ENCODE results near the gene GMPR. TPM values are rescaled to one million over a fixed set of nuclear protein-coding genes. Genes with fewer than 3 reads are reported as not detected.
A peak's percentile ranks its signal among the peaks of the same experiment; 100 is the strongest.
"Not testable (repeated sequence)": the region's sequence is repeated elsewhere in the genome, so short reads cannot be mapped to it uniquely, and the experiment has no call there.

The GMPR gene
- total and polyA plus RNA-seq, 8 donors, result 9.8 to 46.3 (median 26.9) TPM

GRCh38 chr6:16254535-16254934, 16.1 kb downstream of the GMPR start:
- no peak for DNase-seq
- Histone ChIP-seq H3K4me3 (no peak overlapping the region), H3K27ac (no peak overlapping the region), H3K9me3 (no peaks in the 10 kb centered on the region), H3K36me3 (peaks cover 0 to 61% (median 39%) of the 10 kb centered on the region in 4 donors), H3K27me3 (no peaks in the 10 kb centered on the region), H3K4me1 (no peaks in the 10 kb centered on the region)
- WGBS, 5 donors, result 94 to 98% (median 94%) methylated on average over 9 of the region's 9 CpGs
- TF ChIP-seq POLR2A (IDR thresholded peaks at IDR 0.05), result no peak
- TF ChIP-seq EP300 (IDR thresholded peaks at IDR 0.05), result no peak
- TF ChIP-seq CTCF (IDR thresholded peaks at IDR 0.05), result no peak
- no peak for TF ChIP-seq POLR2AphosphoS5 (IDR thresholded peaks at IDR 0.05)
- intact Hi-C loops (cut with DNase I; ENCODE audit: low total_unique reads), result no loop called here

GRCh38 chr6:16256781-16257180, 18.4 kb downstream of the GMPR start:
- 83 to 97% (median 94%) methylated on average over 2 of the region's 2 CpGs for WGBS, 5 donors
- DNase-seq, result no peak
- peaks cover 0 to 40% (median 23%) of the 10 kb centered on the region in 4 donors for H3K36me3 ChIP-seq
- intact Hi-C loops (cut with DNase I; ENCODE audit: low total_unique reads), result no loop called here
- no peak overlapping the region for H3K27ac ChIP-seq
- H3K4me1 ChIP-seq, result no peaks in the 10 kb centered on the region
- H3K9me3 ChIP-seq, result no peaks in the 10 kb centered on the region
- H3K27me3 ChIP-seq, result no peaks in the 10 kb centered on the region
- no peak overlapping the region for H3K4me3 ChIP-seq
- TF ChIP-seq EP300 (IDR thresholded peaks at IDR 0.05), result no peak
- TF ChIP-seq POLR2AphosphoS5 (IDR thresholded peaks at IDR 0.05), result no peak
- TF ChIP-seq POLR2A (IDR thresholded peaks at IDR 0.05), result no peak
- TF ChIP-seq CTCF (IDR thresholded peaks at IDR 0.05), result no peak

- no peak for TF ChIP-seq POLR2AphosphoS5 (IDR thresholded peaks at IDR 0.05)
- TF ChIP-seq POLR2A (IDR thresholded peaks at IDR 0.05), result no peak
- no peak for TF ChIP-seq EP300 (IDR thresholded peaks at IDR 0.05)
Measured at GRCh38 chr6:16257999-16258708, 19.8 kb downstream of the GMPR start.

DNA sequence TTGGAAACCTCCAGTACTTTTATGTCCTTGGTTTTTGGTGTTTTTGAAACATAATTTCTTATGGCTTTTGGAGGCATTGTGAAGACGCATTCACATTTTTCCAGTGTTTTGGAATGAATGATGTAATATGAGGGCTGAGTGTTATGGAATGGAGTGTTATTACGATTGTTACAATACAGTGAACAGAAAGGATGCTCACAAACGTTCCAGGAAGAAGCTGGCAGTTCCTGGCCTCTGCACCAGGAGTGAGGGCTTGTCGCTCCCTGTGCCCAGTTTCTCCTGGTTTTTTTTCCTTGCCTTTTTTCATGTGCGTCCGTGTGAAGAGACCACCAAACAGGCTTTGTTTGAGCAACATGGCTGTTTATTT, 20.3 kb downstream of the GMPR start:
- H3K9me3 ChIP-seq, result no peaks in the 10 kb centered on the region
- WGBS, 5 donors, result 79 to 92% (median 89%) methylated on average over 6 of the region's 6 CpGs
- H3K4me3 ChIP-seq, result no peak overlapping the region
- no peak overlapping the region for H3K27ac ChIP-seq
- H3K27me3 ChIP-seq, result no peaks in the 10 kb centered on the region
- intact Hi-C loops (cut with DNase I; ENCODE audit: low total_unique reads), result no loop called here
- no peaks in the 10 kb centered on the region for H3K4me1 ChIP-seq
- peaks cover 0 to 33% (median 17%) of the 10 kb centered on the region in 4 donors for H3K36me3 ChIP-seq
- no peak for DNase-seq
- no peak for TF ChIP-seq CTCF (IDR thresholded peaks at IDR 0.05)
- no peak for TF ChIP-seq EP300 (IDR thresholded peaks at IDR 0.05)
- no peak for TF ChIP-seq POLR2AphosphoS5 (IDR thresholded peaks at IDR 0.05)
- no peak for TF ChIP-seq POLR2A (IDR thresholded peaks at IDR 0.05)

More at GRCh38 chr6:16257999-16258708, 19.8 kb downstream of the GMPR start:
- peak in 1 of 2 donors; percentile 52 for DNase-seq
- WGBS, 5 donors, result 70 to 79% (median 75%) methylated on average over 7 of the region's 7 CpGs
- H3K27ac ChIP-seq, result no peak overlapping the region
- no peaks in the 10 kb centered on the region for H3K9me3 ChIP-seq
- H3K36me3 ChIP-seq, result peaks cover 0 to 33% (median 17%) of the 10 kb centered on the region in 4 donors
- no peak overlapping the region for H3K4me3 ChIP-seq
- no peaks in the 10 kb centered on the region for H3K27me3 ChIP-seq
- H3K4me1 ChIP-seq, result no peaks in the 10 kb centered on the region
- intact Hi-C loops (cut with DNase I; ENCODE audit: low total_unique reads), result no loop called here

- H3K27ac ChIP-seq; H3K4me3 ChIP-seq; DNase-seq; H3K4me1 ChIP-seq; H3K9me3 ChIP-seq; intact Hi-C loops (cut with DNase I; ENCODE audit: low total_unique reads); H3K27me3 ChIP-seq: not testable (repeated sequence)
- peaks cover 0 to 24% (median 16%) of the 10 kb centered on the region in 4 donors for H3K36me3 ChIP-seq
- WGBS, 5 donors, result 89 to 93% (median 91%) methylated on average over 2 of the region's 3 CpGs
Measured at GRCh38 chr6:16259604-16260003, 21.2 kb downstream of the GMPR start.

DNA sequence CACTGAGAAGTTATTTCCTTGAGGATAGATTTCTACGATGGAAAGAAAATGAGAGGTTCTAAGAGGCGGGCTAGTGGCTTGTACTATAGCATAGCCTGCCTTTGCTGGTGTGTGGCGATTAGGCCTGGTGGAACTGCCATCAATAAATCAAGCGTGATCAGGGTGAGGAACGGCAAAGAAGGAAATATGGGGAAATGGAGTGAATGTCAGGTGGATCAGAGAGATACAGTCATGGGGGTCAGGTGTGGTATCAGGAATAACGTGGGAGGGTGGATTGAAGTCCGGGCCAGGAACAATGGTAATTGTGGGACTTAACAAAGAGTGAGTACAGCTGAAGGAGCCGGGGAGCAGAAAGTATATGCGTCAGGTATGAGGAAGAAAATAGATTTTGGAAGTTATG, 22.2 kb downstream of the GMPR start:
- DNase-seq; H3K4me3 ChIP-seq; intact Hi-C loops (cut with DNase I; ENCODE audit: low total_unique reads); H3K4me1 ChIP-seq; H3K27ac ChIP-seq; H3K9me3 ChIP-seq; H3K27me3 ChIP-seq: not testable (repeated sequence)
- WGBS, 5 donors, result 77 to 84% (median 80%) methylated on average over 6 to 9 of the region's 9 CpGs
- H3K36me3 ChIP-seq, result peaks cover 0 to 20% (median 9%) of the 10 kb centered on the region in 4 donors

DNA sequence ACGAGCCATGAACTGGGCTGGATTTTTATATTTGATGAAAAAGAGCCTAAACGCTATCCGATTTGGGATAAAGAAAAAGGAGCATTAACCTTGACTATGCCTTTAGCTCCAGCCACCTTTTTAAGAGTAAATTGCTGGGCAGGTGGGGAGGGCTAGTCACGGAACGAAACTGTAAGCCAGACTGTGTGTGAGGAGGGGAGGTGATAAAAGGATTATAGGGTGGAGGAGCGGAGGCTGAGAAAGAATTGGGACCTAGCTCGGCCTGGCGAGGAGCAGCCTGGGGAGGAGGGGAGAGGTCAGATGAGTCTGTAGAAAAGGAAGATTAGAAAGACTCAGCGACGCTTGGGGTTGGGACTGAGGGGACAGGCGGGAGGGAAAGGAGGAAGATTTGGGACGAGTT, 24.4 kb downstream of the GMPR start:
- H3K4me3 ChIP-seq; H3K27me3 ChIP-seq; H3K27ac ChIP-seq; DNase-seq; H3K9me3 ChIP-seq; H3K4me1 ChIP-seq; intact Hi-C loops (cut with DNase I; ENCODE audit: low total_unique reads): not testable (repeated sequence)
- 86 to 95% (median 88%) methylated on average over 10 to 12 of the region's 12 CpGs for WGBS, 5 donors
- H3K36me3 ChIP-seq, result peaks cover 0 to 31% (median 3%) of the 10 kb centered on the region in 4 donors

DNA sequence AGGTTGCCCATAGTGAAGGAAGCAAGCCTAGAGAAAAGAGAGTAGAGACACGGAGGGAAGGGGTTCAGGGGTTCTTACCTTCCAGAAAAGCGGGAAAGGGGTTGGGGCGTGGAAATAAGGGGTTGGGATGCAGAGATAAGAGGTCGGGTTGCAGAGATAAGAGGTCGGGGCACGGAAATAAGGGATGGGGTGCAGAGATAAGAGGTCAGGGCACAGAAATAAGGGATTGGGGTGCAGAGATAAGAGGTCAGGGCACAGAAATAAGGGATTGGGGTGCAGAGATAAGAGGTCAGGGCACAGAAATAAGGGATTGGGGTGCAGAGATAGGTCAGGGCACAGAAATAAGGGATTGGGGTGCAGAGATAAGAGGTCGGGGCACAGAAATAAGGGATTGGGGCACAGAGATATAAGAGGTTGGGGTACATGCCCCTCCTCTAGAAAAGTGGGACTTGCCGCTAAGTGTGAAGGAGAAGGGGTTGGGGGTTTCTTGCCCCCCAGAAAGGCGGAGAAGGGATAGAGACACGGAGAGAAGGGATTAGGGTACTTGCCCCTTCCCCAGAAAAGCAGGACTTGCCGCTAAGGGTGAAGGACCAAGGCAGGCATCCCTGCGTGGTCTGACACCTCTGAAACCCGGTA, 25.2 kb downstream of the GMPR start:
- WGBS, 5 donors, result 59 to 75% (median 72%) methylated on average over 11 to 13 of the region's 13 CpGs
- intact Hi-C loops (cut with DNase I; ENCODE audit: low total_unique reads), result not testable (repeated sequence)

More for the DNA sequence above, 25.2 kb downstream of the GMPR start:
- H3K4me1 ChIP-seq, H3K9me3 ChIP-seq, DNase-seq, H3K27ac ChIP-seq, H3K27me3 ChIP-seq, H3K4me3 ChIP-seq: not testable (repeated sequence)
- peaks cover 0 to 26% (median 0%) of the 10 kb centered on the region in 4 donors for H3K36me3 ChIP-seq
